ENCODE data around the gene TSPO.
A peak's percentile ranks its signal among the peaks of the same experiment; 100 is the strongest.

Gene TSPO

DNA sequence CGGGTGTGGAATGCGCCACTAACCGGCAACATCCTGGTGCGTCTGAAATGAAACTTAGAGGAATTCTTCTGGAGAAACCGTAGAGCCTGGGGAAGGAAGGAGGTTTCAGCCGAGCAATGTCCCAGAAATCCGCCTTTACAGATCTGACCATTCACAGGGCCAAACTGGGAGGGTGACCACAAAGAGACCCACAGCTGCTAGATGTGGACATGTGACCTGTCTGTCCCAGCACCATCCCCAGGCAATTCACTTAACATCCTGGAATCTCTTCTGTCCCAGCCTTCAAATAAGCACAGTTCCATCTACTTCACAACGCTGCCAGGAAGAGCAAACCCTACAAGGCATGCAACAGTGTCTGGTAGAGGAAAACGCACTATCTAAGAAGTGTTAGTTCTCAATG, 18.0 kb upstream of the TSPO start:
- TF ChIP-seq, protein P1, sequence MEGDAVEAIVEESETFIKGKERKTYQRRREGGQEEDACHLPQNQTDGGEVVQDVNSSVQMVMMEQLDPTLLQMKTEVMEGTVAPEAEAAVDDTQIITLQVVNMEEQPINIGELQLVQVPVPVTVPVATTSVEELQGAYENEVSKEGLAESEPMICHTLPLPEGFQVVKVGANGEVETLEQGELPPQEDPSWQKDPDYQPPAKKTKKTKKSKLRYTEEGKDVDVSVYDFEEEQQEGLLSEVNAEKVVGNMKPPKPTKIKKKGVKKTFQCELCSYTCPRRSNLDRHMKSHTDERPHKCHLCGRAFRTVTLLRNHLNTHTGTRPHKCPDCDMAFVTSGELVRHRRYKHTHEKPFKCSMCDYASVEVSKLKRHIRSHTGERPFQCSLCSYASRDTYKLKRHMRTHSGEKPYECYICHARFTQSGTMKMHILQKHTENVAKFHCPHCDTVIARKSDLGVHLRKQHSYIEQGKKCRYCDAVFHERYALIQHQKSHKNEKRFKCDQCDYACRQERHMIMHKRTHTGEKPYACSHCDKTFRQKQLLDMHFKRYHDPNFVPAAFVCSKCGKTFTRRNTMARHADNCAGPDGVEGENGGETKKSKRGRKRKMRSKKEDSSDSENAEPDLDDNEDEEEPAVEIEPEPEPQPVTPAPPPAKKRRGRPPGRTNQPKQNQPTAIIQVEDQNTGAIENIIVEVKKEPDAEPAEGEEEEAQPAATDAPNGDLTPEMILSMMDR (conservative IDR thresholded peaks at IDR 0.05; ENCODE audit: control insufficient read depth, insufficient read depth, low read depth, low read length): no peak
- no peak for DNase-seq (ENCODE audit: low read depth)
- H3K4me3 ChIP-seq (ENCODE audit: control insufficient read depth, low read depth, low read length): no peak overlapping the region

- TF ChIP-seq, protein P1 (conservative IDR thresholded peaks at IDR 0.05; ENCODE audit: control insufficient read depth, insufficient read depth, low read depth, low read length): no peak
- no peak for DNase-seq (ENCODE audit: low read depth)
- no peak overlapping the region for H3K4me3 ChIP-seq (ENCODE audit: control insufficient read depth, low read depth, low read length)
These were observed 16.8 kb upstream of the TSPO start for GRCh38 chr22:43134553-43134952.

DNA sequence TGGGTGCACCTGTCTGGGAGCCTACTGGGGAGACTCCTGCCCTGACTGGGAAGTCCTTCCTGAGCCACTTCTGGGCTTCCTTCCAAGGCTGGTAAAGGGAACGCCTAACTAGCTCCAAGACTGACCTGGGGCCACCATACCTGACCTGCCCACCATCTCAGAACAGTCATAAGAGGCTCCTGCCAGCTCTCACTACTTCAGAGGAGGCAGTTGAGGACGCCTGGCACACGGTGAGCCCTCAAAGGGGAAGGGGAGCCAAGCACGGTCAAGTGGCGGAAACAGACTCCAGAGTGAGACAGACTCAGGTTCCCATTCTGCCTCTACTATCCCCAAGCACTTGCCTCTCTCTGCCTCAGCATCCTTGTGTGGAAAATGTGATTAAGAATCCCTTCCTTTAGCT, 15.8 kb upstream of the TSPO start:
- TF ChIP-seq, protein P1 (conservative IDR thresholded peaks at IDR 0.05; ENCODE audit: control insufficient read depth, insufficient read depth, low read depth, low read length): no peak
- no peak overlapping the region for H3K4me3 ChIP-seq (ENCODE audit: control insufficient read depth, low read depth, low read length)
- DNase-seq (ENCODE audit: low read depth): no peak

DNA sequence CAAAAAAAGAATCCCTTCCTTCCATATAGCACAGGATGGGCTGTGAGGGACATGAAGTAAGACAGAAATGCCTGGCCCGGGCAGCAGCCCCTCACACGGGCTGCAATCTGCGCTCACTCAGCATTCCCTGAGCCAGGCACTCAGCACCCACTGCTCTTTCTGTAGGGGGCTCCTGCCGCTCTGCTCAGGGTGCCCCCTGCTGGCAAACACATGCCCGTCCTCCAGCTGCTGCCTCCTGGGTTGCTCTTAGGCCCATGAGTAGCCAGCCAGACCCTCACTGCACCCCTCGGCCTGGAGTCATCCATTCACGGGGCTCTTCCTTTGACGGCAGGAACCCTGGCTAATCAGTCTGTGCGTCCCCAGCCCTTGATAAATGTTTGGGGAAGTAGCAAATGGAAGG, 15.1 kb upstream of the TSPO start:
- DNase-seq (ENCODE audit: low read depth): peak; percentile 34
- H3K4me3 ChIP-seq (ENCODE audit: control insufficient read depth, low read depth, low read length): no peak overlapping the region
- TF ChIP-seq, protein P1 (conservative IDR thresholded peaks at IDR 0.05; ENCODE audit: control insufficient read depth, insufficient read depth, low read depth, low read length): peak; percentile 62

- no peak for DNase-seq (ENCODE audit: low read depth)
- H3K4me3 ChIP-seq (ENCODE audit: control insufficient read depth, low read depth, low read length): no peak overlapping the region
- TF ChIP-seq, protein P1 (conservative IDR thresholded peaks at IDR 0.05; ENCODE audit: control insufficient read depth, insufficient read depth, low read depth, low read length): no peak
These were observed 14.6 kb upstream of the TSPO start for GRCh38 chr22:43136801-43137200.

DNA sequence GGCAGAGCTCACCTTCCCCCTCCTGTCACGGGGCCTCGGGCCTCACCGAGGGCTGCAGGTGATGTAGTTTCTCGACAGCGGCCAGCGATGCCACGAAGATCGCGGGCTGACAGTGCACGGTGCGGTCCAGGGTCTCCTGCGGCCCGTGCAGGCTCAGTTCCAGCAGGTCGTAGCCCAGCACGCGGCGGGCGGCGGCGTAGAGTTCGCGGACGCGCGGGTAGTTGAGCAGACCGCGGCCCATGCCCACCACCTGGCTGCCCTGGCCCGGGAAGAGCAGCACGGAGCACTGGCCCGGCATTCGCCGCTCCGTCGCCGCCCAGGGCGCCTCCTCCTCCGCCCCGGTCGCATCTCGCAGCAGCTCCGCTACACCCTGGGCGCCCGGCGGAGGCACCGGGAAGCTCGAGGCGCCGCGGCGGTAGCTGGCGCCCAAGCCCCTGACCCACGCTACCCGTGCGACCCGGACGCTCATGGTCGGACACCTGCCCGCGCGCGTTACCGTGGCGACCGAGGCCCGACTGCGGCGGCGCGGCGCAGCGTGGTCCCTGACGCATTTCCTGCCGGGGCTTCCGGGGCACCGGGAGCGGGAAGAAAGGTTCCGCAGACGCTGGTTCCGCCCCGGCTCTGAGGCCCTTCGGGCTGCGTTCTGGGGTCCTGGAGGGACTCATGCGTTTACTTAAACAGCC, 8.3 kb upstream of the TSPO start, which contains the start of gene MCAT:
Gene MCAT, minus strand, starts transcription at position 519 of the 683 bp plus-strand sequence. Its CDS starts 50 bp downstream, at position 469.
- peak within 1 kb of the TSS; percentile 78 for H3K4me3 ChIP-seq (ENCODE audit: control insufficient read depth, low read depth, low read length)
- TF ChIP-seq, protein P1 (conservative IDR thresholded peaks at IDR 0.05; ENCODE audit: control insufficient read depth, insufficient read depth, low read depth, low read length): no peak
- peak; percentile 61 for DNase-seq (ENCODE audit: low read depth)
